GM23338 (cell line): ENCODE results near the gene SELENOV. TPM values are rescaled to one million over a fixed set of nuclear protein-coding genes. Genes with fewer than 3 reads are reported as not detected.
A peak's percentile ranks its signal among the peaks of the same experiment; 100 is the strongest.

ENCODE experiments used
- ATAC-seq: fragments of 200-7000 bp; cut with Tn5 transposase; 3 replicates; pipeline ENCODE4 v1.9.1; 2020
- DNase-seq: peaks from one replicate; pipeline ENCODE4 v3.0.0-alpha.2; 2015; ENCODE audit warnings: low spot score
- H2AFZ ChIP-seq: fragments of 200-600 bp; sonication (generic); 2 replicates; pipeline ENCODE4 v1.8.0; 2016; ENCODE audit warnings: antibody characterized with exemption, mild to moderate bottlenecking, moderate library complexity
- H3F3A ChIP-seq: fragments of 200-600 bp; sonication (generic); replicated peaks from 2 replicates; pipeline ENCODE4 v1.8.0; 2017; ENCODE audit warnings: antibody characterized with exemption, mixed run types, low read depth
- H3K27ac ChIP-seq: fragments of 200-600 bp; sonication (generic); 2 replicates; pipeline ENCODE4 v1.6.1; 2016; ENCODE audit warnings: low read depth
- H3K27me3 ChIP-seq: fragments of 200-600 bp; sonication (generic); 2 replicates; pipeline ENCODE4 v1.8.0; 2016; ENCODE audit warnings: mild to moderate bottlenecking, mixed run types, moderate library complexity; ENCODE audit not compliant: insufficient read depth
- H3K36me3 ChIP-seq: fragments of 200-600 bp; sonication (generic); 2 replicates; pipeline ENCODE4 v1.8.0; 2016; ENCODE audit warnings: mild to moderate bottlenecking; ENCODE audit not compliant: insufficient read depth
- H3K4me1 ChIP-seq: fragments of 200-600 bp; sonication (generic); 2 replicates; pipeline ENCODE4 v1.8.0; 2016; ENCODE audit warnings: mild to moderate bottlenecking, moderate library complexity; ENCODE audit not compliant: insufficient read depth
- H3K4me2 ChIP-seq: fragments of 200-600 bp; sonication (generic); 2 replicates; pipeline ENCODE4 v1.7.1; 2017; ENCODE audit warnings: mixed run types
- H3K4me3 ChIP-seq: fragments of 200-600 bp; sonication (generic); 2 replicates; pipeline ENCODE4 v1.6.1; 2016; ENCODE audit warnings: mixed run types
- H3K79me2 ChIP-seq: fragments of 200-600 bp; sonication (generic); replicated peaks from 2 replicates; pipeline ENCODE4 v1.8.0; 2017; ENCODE audit warnings: mild to moderate bottlenecking; ENCODE audit not compliant: insufficient read depth
- H3K9me2 ChIP-seq: fragments of 200-600 bp; sonication (generic); 2 replicates; pipeline ENCODE4 v1.8.0; 2017; ENCODE audit not compliant: insufficient read depth
- H4K20me1 ChIP-seq: fragments of 200-600 bp; sonication (generic); replicated peaks from 2 replicates; pipeline ENCODE4 v1.8.0; 2017; ENCODE audit warnings: mild to moderate bottlenecking; ENCODE audit not compliant: insufficient read depth
- H3K27ac Mint-ChIP-seq: 2 replicates; pipeline ENCODE4 v1.8.0; 2020; ENCODE audit warnings: inconsistent platforms, mild to moderate bottlenecking, moderate library complexity, mixed read lengths
- H3K27me3 Mint-ChIP-seq: 3 replicates; pipeline ENCODE4 v1.8.0; 2022; ENCODE audit warnings: low read depth, mild to moderate bottlenecking, moderate library complexity, mixed read lengths, inconsistent platforms; ENCODE audit not compliant: insufficient read depth, poor library complexity
- H3K36me3 Mint-ChIP-seq: 3 replicates; pipeline ENCODE4 v1.8.0; 2021; ENCODE audit warnings: low read depth, mild to moderate bottlenecking, inconsistent platforms, moderate library complexity, mixed read lengths
- H3K4me1 Mint-ChIP-seq: 3 replicates; pipeline ENCODE4 v1.8.0; 2020; ENCODE audit warnings: mild to moderate bottlenecking, inconsistent platforms, mixed read lengths
- H3K4me3 Mint-ChIP-seq: 3 replicates; pipeline ENCODE4 v1.8.0; 2021; ENCODE audit warnings: moderate library complexity, mild to moderate bottlenecking, inconsistent platforms, mixed read lengths
- H3K9me3 Mint-ChIP-seq: 3 replicates; pipeline ENCODE4 v1.8.0; 2020; ENCODE audit warnings: moderate library complexity, mild to moderate bottlenecking, inconsistent platforms, mixed read lengths
- CREB1 ChIP-seq: fragments of 250-450 bp; sonication (Bioruptor Pico); IDR thresholded peaks from 2 replicates; pipeline ENCODE4 v1.5.0; 2020; ENCODE audit warnings: low read depth, mild to moderate bottlenecking, moderate library complexity
- CTCF ChIP-seq, 2 experiments: fragments of 200-600 bp in 1 of 2; sonication (generic) in 1 of 2; conservative IDR thresholded peaks; 2 replicates each; pipeline versions ENCODE4 v1.5.1 to v1.6.1; 2016 to 2017; ENCODE audit warnings: antibody characterized with exemption in 2 of 2, low read depth in 2 of 2, mild to moderate bottlenecking in 2 of 2, moderate library complexity in 1 of 2
- EZH2 ChIP-seq: fragments of 200-600 bp; sonication (generic); IDR thresholded peaks from one replicate; pipeline ENCODE4 v1.8.0; 2017; ENCODE audit warnings: antibody characterized with exemption, mild to moderate bottlenecking, low read depth; ENCODE audit not compliant: unreplicated experiment
- EZH2phosphoT487 ChIP-seq: fragments of 200-600 bp; sonication (generic); IDR thresholded peaks from one replicate; pipeline ENCODE4 v1.8.1; 2018; ENCODE audit warnings: antibody characterized with exemption; ENCODE audit not compliant: unreplicated experiment
- NANOG ChIP-seq: IDR thresholded peaks from 2 replicates; pipeline ENCODE4 v1.6.1; 2016; ENCODE audit warnings: antibody characterized with exemption, borderline replicate concordance
- POLR2AphosphoS5 ChIP-seq: IDR thresholded peaks from 2 replicates; pipeline ENCODE4 v1.6.1; 2016; ENCODE audit warnings: antibody characterized with exemption, low read depth
- REST ChIP-seq: IDR thresholded peaks from one replicate; pipeline ENCODE4 v1.6.1; 2018; ENCODE audit warnings: antibody characterized with exemption; ENCODE audit not compliant: unreplicated experiment
- STAT1 ChIP-seq: IDR thresholded peaks from one replicate; pipeline ENCODE4 v1.6.1; 2016; ENCODE audit warnings: antibody characterized with exemption; ENCODE audit not compliant: unreplicated experiment
- ZNF114 ChIP-seq: fragments of 250-450 bp; sonication (Bioruptor Pico); IDR thresholded peaks from 2 replicates; pipeline ENCODE4 v1.5.0; 2020; ENCODE audit warnings: mild to moderate bottlenecking, moderate library complexity
- ZNF331 ChIP-seq: fragments of 250-450 bp; sonication (Bioruptor Pico); IDR thresholded peaks from 2 replicates; pipeline ENCODE4 v1.5.0; 2020; ENCODE audit warnings: low read depth, mild to moderate bottlenecking, moderate library complexity
- ZNF462 ChIP-seq: fragments of 250-450 bp; sonication (Bioruptor Pico); IDR thresholded peaks from 2 replicates; pipeline ENCODE4 v1.5.0; 2020; ENCODE audit warnings: mild to moderate bottlenecking, moderate library complexity
- polyA plus RNA-seq: library from polyadenylated mRNA; unstranded; fragments of >200 nt; fragmentation: Nextera tagmentation; extraction: Ambion mirVana; gene quantifications from 2 replicates; pipeline ENCODE4 v1.2.1, GENCODE V29; 2016
- total RNA-seq: library from RNA; depleted of rRNA; stranded (reverse); fragments of >200 nt; shearing (Covaris generic); gene quantifications from 2 replicates; pipeline ENCODE4 v1.2.3, GENCODE V29; 2014

Gene SELENOV
- total and polyA plus RNA-seq, 2 experiments from 2014 or later: 8.0 to 8.7 TPM

GRCh38 chr19:39517432-39517831 lies 2.5 kb downstream of the SELENOV start (continued):
- TF ChIP-seq REST (no peak), ZNF331 (CRISPR knock-in tag) (no peak), CTCF (conservative IDR thresholded peaks at IDR 0.05; ENCODE audit: low read depth in 2 of 2) (no peak), EZH2phosphoT487 (no peak), ZNF114 (CRISPR knock-in tag) (no peak), STAT1 (no peak), EZH2 (no peak), POLR2AphosphoS5 (no peak), CREB1 (CRISPR knock-in tag) (no peak)

- Histone ChIP-seq H3K27me3 (peaks cover 11% of the 10 kb centered on the region), H3K36me3 (no peaks in the 10 kb centered on the region; the same call in 1 of the 2 replicates), H4K20me1 (0 out of 2 replicates have a peak, but pooled peaks cover 4% of the 10 kb centered on the region), H3K4me3 (peak overlapping the region; percentile 30; the same call in 1 of the 2 replicates), H3F3A (0 out of 2 replicates have a peak, but pooled peaks cover 14% of the 10 kb centered on the region), H3K4me2 (peak overlapping the region; percentile 65), H3K4me1 (peaks cover 15% of the 10 kb centered on the region; the same call in 1 of the 2 replicates), H3K9me2 (no peaks in the 10 kb centered on the region), H3K27ac (peak overlapping the region; percentile 90), H2AFZ (no peak overlapping the region), H3K79me2 (peaks cover 16% of the 10 kb centered on the region)
- Mint-ChIP-seq H3K4me1 (peaks cover 25% of the 10 kb centered on the region), H3K36me3 (peaks cover 31% of the 10 kb centered on the region), H3K27me3 (peaks cover 23% of the 10 kb centered on the region), H3K4me3 (peak overlapping the region; percentile 63), H3K9me3 (peaks cover 9% of the 10 kb centered on the region; the same call in 2 of the 3 replicates), H3K27ac (peak overlapping the region; percentile 43; the same call in 1 of the 2 replicates)
- no peak for ATAC-seq
- peak; percentile 44 for DNase-seq
- no peak for TF ChIP-seq CREB1 (CRISPR knock-in tag)
- no peak for TF ChIP-seq CTCF (conservative IDR thresholded peaks at IDR 0.05; ENCODE audit: low read depth in 2 of 2)
- no peak for TF ChIP-seq EZH2phosphoT487
- TF ChIP-seq ZNF462: no peak
- no peak for TF ChIP-seq NANOG
- TF ChIP-seq ZNF331 (CRISPR knock-in tag): no peak
- TF ChIP-seq ZNF114 (CRISPR knock-in tag): no peak
These were observed 3.5 kb downstream of the SELENOV start for GRCh38 chr19:39518458-39518857.
